EH (cell line): ENCODE measurements around the gene CENPX.
"Not testable (repeated sequence)": the region's sequence is repeated elsewhere in the genome, so short reads cannot be mapped to it uniquely, and the experiment has no call there.

Source experiments
- DNase-seq: peaks from one replicate; pipeline ENCODE4 v3.0.0-alpha.2; 2015; ENCODE audit warnings: low read depth

The CENPX gene

GRCh38 chr17:81998212-81998611, 24.5 kb downstream of the CENPX start:
- DNase-seq: no peak

- DNase-seq: no peak
Measured at GRCh38 chr17:81996757-81997441, 25.8 kb downstream of the CENPX start.

- DNase-seq: no peak
Measured at GRCh38 chr17:81996232-81996756, 26.4 kb downstream of the CENPX start.

GRCh38 chr17:81995463-81996231, 27.0 kb downstream of the CENPX start:
- DNase-seq: no peak

GRCh38 chr17:81994593-81995462, 27.9 kb downstream of the CENPX start:
- no peak for DNase-seq

- DNase-seq: no peak
Measured at GRCh38 chr17:81993729-81994592, 28.7 kb downstream of the CENPX start.

GRCh38 chr17:81992306-81993102, 30.2 kb downstream of the CENPX start:
- DNase-seq: no peak

- DNase-seq: peak; percentile 76
Measured at GRCh38 chr17:81991684-81992305, 30.9 kb downstream of the CENPX start.

- no peak for DNase-seq
Measured at GRCh38 chr17:81990836-81991683, 31.6 kb downstream of the CENPX start.

- DNase-seq: no peak
Measured at GRCh38 chr17:81987161-81987770, 35.4 kb downstream of the CENPX start.

GRCh38 chr17:81986606-81987005, 36.1 kb downstream of the CENPX start:
- DNase-seq: no peak

- no peak for DNase-seq
Measured at GRCh38 chr17:81984773-81985410, 37.8 kb downstream of the CENPX start.

- no peak for DNase-seq
Measured at GRCh38 chr17:81983639-81984373, 38.9 kb downstream of the CENPX start.

GRCh38 chr17:81983011-81983638, 39.6 kb downstream of the CENPX start:
- DNase-seq: no peak

- not testable (repeated sequence) for DNase-seq
Measured at GRCh38 chr17:81981511-81981910, 41.2 kb downstream of the CENPX start.

GRCh38 chr17:81980707-81981343, 41.9 kb downstream of the CENPX start:
- no peak for DNase-seq
